Left ventricle myocardium inferior (tissue), 1 donor: Measurements from ENCODE around the gene TTLL11. TPM values are rescaled to one million over a fixed set of nuclear protein-coding genes. Genes with fewer than 3 reads are reported as not detected.
A peak's percentile ranks its signal among the peaks of the same experiment; 100 is the strongest.
"Not testable (repeated sequence)": the region's sequence is repeated elsewhere in the genome, so short reads cannot be mapped to it uniquely, and the experiment has no call there.

Source experiments
- DNase-seq: peaks from one replicate; pipeline ENCODE4 v3.0.0-alpha.2; 2020
- H3K27ac ChIP-seq: fragments of 200-600 bp; replicated peaks from 2 replicates; pipeline ENCODE4 v1.8.0; 2021
- H3K27me3 ChIP-seq: fragments of 200-600 bp; 2 replicates; pipeline ENCODE4 v1.8.0; 2021; ENCODE audit warnings: low read depth
- H3K36me3 ChIP-seq: fragments of 200-600 bp; 2 replicates; pipeline ENCODE4 v1.8.0; 2021
- H3K4me1 ChIP-seq: fragments of 200-600 bp; 2 replicates; pipeline ENCODE4 v1.8.0; 2021
- H3K4me3 ChIP-seq: fragments of 200-600 bp; 2 replicates; pipeline ENCODE4 v1.8.0; 2021; ENCODE audit warnings: mild to moderate bottlenecking, moderate library complexity
- H3K9me3 ChIP-seq: fragments of 200-600 bp; replicated peaks from 2 replicates; pipeline ENCODE4 v1.8.0; 2021
- intact Hi-C: fragments of 100-400 bp; cut with micrococcal nuclease; formaldehyde crosslinking; loops from one replicate; pipeline ENCODE4 v1.11.0; 2022
- total RNA-seq: library from RNA; stranded (reverse); fragmentation: NEBNext Ultra II Directional; extraction: Animal tissue kit (Norgen Biotek cat#: 25700); gene quantifications from one replicate; pipeline ENCODE4 v1.2.1, GENCODE V29; 2021
- TF ChIP-seq, protein P1 (sequence below): fragments of 200-600 bp; IDR thresholded peaks from 2 replicates; pipeline ENCODE4 v1.8.0; 2021; ENCODE audit warnings: antibody characterized with exemption, mild to moderate bottlenecking, borderline replicate concordance
- donor health status: DM: no; HTN: yes; CAD: no; lungs with severe emphysema.

Gene TTLL11
- total RNA-seq, 1 donor from 2014 or later: 7.3 TPM

GRCh38 chr9:121898856-121899255, 194.3 kb downstream of the TTLL11 start:
- Histone ChIP-seq H3K27me3 (no peaks in the 10 kb centered on the region), H3K36me3 (no peaks in the 10 kb centered on the region), H3K4me3 (no peak overlapping the region), H3K4me1 (peaks cover 9% of the 10 kb centered on the region), H3K27ac (no peak overlapping the region), H3K9me3 (peaks cover 3% of the 10 kb centered on the region)
- TF ChIP-seq, protein P1, sequence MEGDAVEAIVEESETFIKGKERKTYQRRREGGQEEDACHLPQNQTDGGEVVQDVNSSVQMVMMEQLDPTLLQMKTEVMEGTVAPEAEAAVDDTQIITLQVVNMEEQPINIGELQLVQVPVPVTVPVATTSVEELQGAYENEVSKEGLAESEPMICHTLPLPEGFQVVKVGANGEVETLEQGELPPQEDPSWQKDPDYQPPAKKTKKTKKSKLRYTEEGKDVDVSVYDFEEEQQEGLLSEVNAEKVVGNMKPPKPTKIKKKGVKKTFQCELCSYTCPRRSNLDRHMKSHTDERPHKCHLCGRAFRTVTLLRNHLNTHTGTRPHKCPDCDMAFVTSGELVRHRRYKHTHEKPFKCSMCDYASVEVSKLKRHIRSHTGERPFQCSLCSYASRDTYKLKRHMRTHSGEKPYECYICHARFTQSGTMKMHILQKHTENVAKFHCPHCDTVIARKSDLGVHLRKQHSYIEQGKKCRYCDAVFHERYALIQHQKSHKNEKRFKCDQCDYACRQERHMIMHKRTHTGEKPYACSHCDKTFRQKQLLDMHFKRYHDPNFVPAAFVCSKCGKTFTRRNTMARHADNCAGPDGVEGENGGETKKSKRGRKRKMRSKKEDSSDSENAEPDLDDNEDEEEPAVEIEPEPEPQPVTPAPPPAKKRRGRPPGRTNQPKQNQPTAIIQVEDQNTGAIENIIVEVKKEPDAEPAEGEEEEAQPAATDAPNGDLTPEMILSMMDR: no peak
- DNase-seq: no peak
- intact Hi-C loops: no loop called here

- peaks cover 9% of the 10 kb centered on the region for H3K4me1 ChIP-seq
- H3K27ac ChIP-seq: no peak overlapping the region
- H3K9me3 ChIP-seq: peaks cover 3% of the 10 kb centered on the region
- H3K36me3 ChIP-seq: no peaks in the 10 kb centered on the region
- intact Hi-C loops: no loop called here
- TF ChIP-seq, protein P1: no peak
- no peak for DNase-seq
- no peak overlapping the region for H3K4me3 ChIP-seq
- H3K27me3 ChIP-seq: no peaks in the 10 kb centered on the region
Measured at GRCh38 chr9:121897140-121897539, 196.0 kb downstream of the TTLL11 start.

- DNase-seq: no peak
- intact Hi-C loops: no loop called here
- Histone ChIP-seq H3K4me3 (no peak overlapping the region), H3K4me1 (peaks cover 9% of the 10 kb centered on the region), H3K36me3 (no peaks in the 10 kb centered on the region), H3K27ac (no peak overlapping the region), H3K9me3 (peaks cover 3% of the 10 kb centered on the region), H3K27me3 (no peaks in the 10 kb centered on the region)
- TF ChIP-seq, protein P1: no peak
Measured at GRCh38 chr9:121896545-121896943, 196.6 kb downstream of the TTLL11 start.

GRCh38 chr9:121895818-121896544, 197.1 kb downstream of the TTLL11 start:
- Histone ChIP-seq H3K27me3 (no peaks in the 10 kb centered on the region), H3K36me3 (no peaks in the 10 kb centered on the region), H3K4me1 (peaks cover 11% of the 10 kb centered on the region), H3K27ac (no peak overlapping the region), H3K4me3 (no peak overlapping the region), H3K9me3 (peaks cover 3% of the 10 kb centered on the region)
- peak; percentile 26 for DNase-seq
- intact Hi-C loops: no loop called here
- TF ChIP-seq, protein P1: no peak

DNA sequence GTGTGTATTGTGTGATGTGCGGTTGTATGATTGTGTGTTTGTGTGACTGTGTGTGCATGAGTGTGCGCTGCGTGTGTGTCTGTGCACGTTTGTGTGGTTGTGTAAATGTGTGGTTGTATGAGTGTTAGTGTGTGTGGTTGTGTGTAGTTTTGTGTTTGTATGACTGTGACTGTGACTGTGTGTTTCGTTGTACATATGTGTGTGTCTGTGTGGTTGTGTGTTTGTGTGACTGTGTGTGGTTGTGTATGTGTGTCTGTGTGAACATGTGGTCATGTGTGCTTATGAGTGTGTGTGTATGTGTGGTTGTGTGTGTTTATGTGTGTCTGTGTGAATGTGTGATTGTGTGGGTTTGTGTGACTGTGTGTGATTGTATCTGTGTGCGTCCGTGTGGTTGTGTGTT, 197.8 kb downstream of the TTLL11 start:
- TF ChIP-seq, protein P1: no peak
- intact Hi-C loops: no loop called here
- no peak overlapping the region for H3K27ac ChIP-seq

GRCh38 chr9:121894380-121894779, 198.7 kb downstream of the TTLL11 start:
- H3K27me3 ChIP-seq, H3K27ac ChIP-seq, DNase-seq, intact Hi-C loops, H3K9me3 ChIP-seq, H3K36me3 ChIP-seq, H3K4me3 ChIP-seq: not testable (repeated sequence)
- H3K4me1 ChIP-seq: peaks cover 16% of the 10 kb centered on the region

More for the DNA sequence above, 197.8 kb downstream of the TTLL11 start:
- Histone ChIP-seq H3K36me3 (no peaks in the 10 kb centered on the region), H3K27me3 (no peaks in the 10 kb centered on the region), H3K9me3 (peaks cover 2% of the 10 kb centered on the region), H3K4me1 (peaks cover 16% of the 10 kb centered on the region), H3K4me3 (no peak overlapping the region)
- no peak for DNase-seq
